H1 (cell line): ENCODE results near the gene LRRC8D. TPM values are rescaled to one million over a fixed set of nuclear protein-coding genes. Genes with fewer than 3 reads are reported as not detected.

ENCODE experiments used
- CTCF ChIA-PET: fragments of 300-600 bp; sonication (Branson Sonifier 250); formaldehyde crosslinking; loops from one replicate; lab custom pipeline; 2021; ENCODE audit not compliant: partially characterized antibody; lab: Charles Lee
- POLR2A ChIA-PET: fragments of 300-600 bp; sonication (Branson Sonifier 250); formaldehyde crosslinking; loops from one replicate; lab custom pipeline; 2021; ENCODE audit warnings: inconsistent platforms; ENCODE audit not compliant: partially characterized antibody; lab: Charles Lee
- DNase-seq, 2 experiments: peaks; one replicate each; pipeline versions ENCODE4 v3.0.0 to v3.0.0-alpha.2; 2010 to 2022; ENCODE audit warnings: low spot score in 2 of 2, low read depth in 1 of 2, mixed read lengths in 1 of 2
- FAIRE-seq: peaks from 2 replicates; lab custom pipeline; 2011; peaks lifted over from hg19 to GRCh38; lab: Jason Lieb, UNC
- H2AFZ ChIP-seq: 2 replicates; pipeline ENCODE4 v1.8.1; 2012; ENCODE audit warnings: low read length, inconsistent platforms
- H2AK5ac ChIP-seq: 2 replicates; pipeline ENCODE4 v1.6.1; 2013; ENCODE audit warnings: low read depth, low read length
- H2BK120ac ChIP-seq: replicated peaks from 2 replicates; pipeline ENCODE3; 2013; ENCODE audit warnings: low read depth, low read length, inconsistent platforms
- H2BK12ac ChIP-seq: 2 replicates; pipeline ENCODE4 v1.6.1; 2013; ENCODE audit warnings: low read depth, low read length
- H2BK15ac ChIP-seq: 2 replicates; pipeline ENCODE4 v1.6.1; 2013; ENCODE audit warnings: low read length
- H2BK20ac ChIP-seq: 2 replicates; pipeline ENCODE4 v1.6.1; 2013; ENCODE audit warnings: low read length
- H2BK5ac ChIP-seq: 2 replicates; pipeline ENCODE4 v1.6.1; 2013; ENCODE audit warnings: low read depth, low read length
- H3K14ac ChIP-seq: 2 replicates; pipeline ENCODE4 v1.6.1; 2013; ENCODE audit warnings: inconsistent platforms; ENCODE audit not compliant: insufficient read length
- H3K18ac ChIP-seq: 2 replicates; pipeline ENCODE4 v1.6.1; 2013; ENCODE audit warnings: low read length; ENCODE audit errors: extremely low read depth
- H3K23ac ChIP-seq: 2 replicates; pipeline ENCODE4 v1.6.1; 2013; ENCODE audit warnings: inconsistent platforms; ENCODE audit not compliant: insufficient read length
- H3K23me2 ChIP-seq: 2 replicates; pipeline ENCODE4 v1.6.1; 2013; ENCODE audit warnings: low read depth, low read length
- H3K27ac ChIP-seq: 2 replicates; pipeline ENCODE4 v1.6.1; 2011; ENCODE audit warnings: low read depth, low read length, inconsistent platforms
- H3K27me3 ChIP-seq, 4 experiments: replicated peaks in 1 of 4; 1 replicate in 1 of 4; 2 replicates in 3 of 4; pipeline versions ENCODE4 v1.6.1 to v1.8.1; 2011 to 2013; ENCODE audit warnings: low read length in 3 of 4, mild to moderate bottlenecking in 3 of 4, inconsistent platforms in 2 of 4, mixed read lengths in 2 of 4, moderate library complexity in 1 of 4; ENCODE audit not compliant: control insufficient read depth in 3 of 4, insufficient read depth in 3 of 4; ENCODE audit errors: extremely low read depth in 1 of 4
- H3K36me3 ChIP-seq, 4 experiments: 2 replicates each; pipeline versions ENCODE4 v1.6.1 to v1.8.1; 2011 to 2013; ENCODE audit warnings: mild to moderate bottlenecking in 4 of 4, low read length in 3 of 4, moderate library complexity in 2 of 4, control low read depth in 1 of 4, inconsistent platforms in 1 of 4; ENCODE audit not compliant: insufficient read depth in 4 of 4, control insufficient read depth in 2 of 4
- H3K4ac ChIP-seq: replicated peaks from 2 replicates; pipeline ENCODE3; 2013; ENCODE audit warnings: low read length, low read depth, mixed read lengths, inconsistent platforms; ENCODE audit not compliant: insufficient read length
- H3K4me1 ChIP-seq, 4 experiments: replicated peaks in 1 of 4; 1 replicate in 1 of 4; 2 replicates in 3 of 4; pipeline versions ENCODE4 v1.6.1 to v1.8.1; 2011 to 2013; ENCODE audit warnings: low read length in 3 of 4, inconsistent platforms in 2 of 4, mixed read lengths in 1 of 4; ENCODE audit not compliant: insufficient read depth in 4 of 4, control insufficient read depth in 3 of 4
- H3K4me2 ChIP-seq, 2 experiments: 2 replicates each; pipeline versions ENCODE4 v1.6.1 to v1.8.1; 2011 to 2013; ENCODE audit warnings: low read depth in 2 of 2, low read length in 2 of 2, control low read depth in 1 of 2, inconsistent platforms in 1 of 2, mild to moderate bottlenecking in 1 of 2; ENCODE audit not compliant: insufficient read depth in 1 of 2
- H3K4me3 ChIP-seq, 4 experiments: fragments of 200-600, 300-600 bp in 1 of 4; sonication (generic), shearing (Covaris generic), sonication (Bioruptor Twin) in 1 of 4; 2 replicates each; pipeline versions ENCODE4 v1.5.1 to v1.8.1; 2011 to 2016; ENCODE audit warnings: low read length in 4 of 4, low read depth in 3 of 4, control low read depth in 2 of 4, inconsistent platforms in 2 of 4, mild to moderate bottlenecking in 2 of 4, mixed read lengths in 1 of 4, moderate library complexity in 1 of 4; ENCODE audit not compliant: insufficient read depth in 2 of 4; ENCODE audit errors: extremely low read depth in 1 of 4
- H3K56ac ChIP-seq: replicated peaks from 2 replicates; pipeline ENCODE3; 2013; ENCODE audit warnings: low read depth, mild to moderate bottlenecking, mixed read lengths, low read length, inconsistent platforms; ENCODE audit not compliant: insufficient read length
- H3K79me1 ChIP-seq: 2 replicates; pipeline ENCODE4 v1.6.1; 2013; ENCODE audit warnings: low read depth, low read length, control low read depth
- H3K79me2 ChIP-seq, 2 experiments: 2 replicates each; pipeline versions ENCODE4 v1.6.1 to v1.8.1; 2012 to 2013; ENCODE audit warnings: low read length in 2 of 2, mild to moderate bottlenecking in 2 of 2, inconsistent platforms in 1 of 2; ENCODE audit not compliant: insufficient read depth in 2 of 2, control insufficient read depth in 1 of 2
- H3K9ac ChIP-seq, 4 experiments: replicated peaks in 1 of 4; 1 replicate in 1 of 4; 2 replicates in 3 of 4; pipeline versions ENCODE4 v1.6.1 to v1.8.1; 2011 to 2013; ENCODE audit warnings: low read depth in 3 of 4, low read length in 3 of 4, control low read depth in 2 of 4, mild to moderate bottlenecking in 2 of 4, moderate library complexity in 2 of 4, inconsistent platforms in 1 of 4; ENCODE audit errors: extremely low read depth in 1 of 4
- H3K9me3 ChIP-seq, 2 experiments: 2 replicates each; pipeline versions ENCODE4 v1.6.1 to v1.8.1; 2012 to 2013; ENCODE audit warnings: mild to moderate bottlenecking in 2 of 2, moderate library complexity in 2 of 2, control low read depth in 1 of 2, inconsistent platforms in 1 of 2, low read depth in 1 of 2, low read length in 1 of 2, mixed read lengths in 1 of 2; ENCODE audit not compliant: insufficient read depth in 2 of 2
- H4K20me1 ChIP-seq, 2 experiments: replicated peaks in 1 of 2; 2 replicates each; pipeline versions ENCODE3 to v1.8.1; 2011 to 2013; ENCODE audit warnings: inconsistent platforms in 2 of 2, low read length in 2 of 2, mild to moderate bottlenecking in 1 of 2; ENCODE audit not compliant: insufficient read depth in 2 of 2, control insufficient read depth in 1 of 2
- H4K5ac ChIP-seq: 2 replicates; pipeline ENCODE4 v1.6.1; 2013; ENCODE audit warnings: low read length, low read depth, mixed read lengths, inconsistent platforms; ENCODE audit not compliant: insufficient read length
- H4K8ac ChIP-seq: 2 replicates; pipeline ENCODE4 v1.8.0; 2013; ENCODE audit warnings: mild to moderate bottlenecking, moderate library complexity, low read length, inconsistent platforms; ENCODE audit not compliant: insufficient read depth; ENCODE audit errors: extremely low read depth
- H4K91ac ChIP-seq: replicated peaks from 2 replicates; pipeline ENCODE3; 2013; ENCODE audit warnings: low read length, mixed read lengths, inconsistent platforms; ENCODE audit not compliant: insufficient read length
- ASH2L ChIP-seq: fragments of 200-600, 300-600 bp; sonication (generic); IDR thresholded peaks from one replicate; pipeline ENCODE4 v1.7.1; 2017; ENCODE audit warnings: low read length
- BACH1 ChIP-seq: IDR thresholded peaks from 2 replicates; pipeline ENCODE4 v1.6.1; 2012; ENCODE audit warnings: low read length, improper control_type of control experiment
- CBX8 ChIP-seq: fragments of 300-800, 300-1000 bp; sonication (generic); IDR thresholded peaks from 2 replicates; pipeline ENCODE4 v1.7.1; 2016; ENCODE audit warnings: low read depth, low read length, borderline replicate concordance
- FOSL1 ChIP-seq: IDR thresholded peaks from 2 replicates; pipeline ENCODE4 v1.6.1; 2011; ENCODE audit warnings: mild to moderate bottlenecking, low read depth, low read length, moderate library complexity; ENCODE audit not compliant: insufficient read depth
- GABPA ChIP-seq: IDR thresholded peaks from 2 replicates; pipeline ENCODE4 v1.6.1; 2011; ENCODE audit warnings: mild to moderate bottlenecking, low read length, moderate library complexity, borderline replicate concordance; ENCODE audit not compliant: insufficient read depth
- MAX ChIP-seq: IDR thresholded peaks from 2 replicates; pipeline ENCODE4 v1.6.1; 2012; ENCODE audit warnings: inconsistent platforms
- POLR2AphosphoS5 ChIP-seq: IDR thresholded peaks from 2 replicates; pipeline ENCODE4 v1.6.1; 2011; ENCODE audit warnings: low read depth, low read length
- POU5F1 ChIP-seq: IDR thresholded peaks from 2 replicates; pipeline ENCODE4 v1.6.1; 2011; ENCODE audit warnings: low read depth, mild to moderate bottlenecking, low read length, moderate library complexity
- RAD21 ChIP-seq, 2 experiments: IDR thresholded peaks in 1 of 2; conservative IDR thresholded peaks in 1 of 2; 2 replicates each; pipeline ENCODE4 v1.6.1; 2011; ENCODE audit warnings: low read depth in 2 of 2, low read length in 2 of 2, improper control_type of control experiment in 1 of 2, inconsistent platforms in 1 of 2, mild to moderate bottlenecking in 1 of 2, moderate library complexity in 1 of 2
- SP1 ChIP-seq: IDR thresholded peaks from 2 replicates; pipeline ENCODE4 v1.6.1; 2011; ENCODE audit warnings: low read depth, low read length
- SP4 ChIP-seq: IDR thresholded peaks from 2 replicates; pipeline ENCODE4 v1.6.1; 2012; ENCODE audit warnings: low read length, inconsistent platforms
- WGBS, 2 experiments: shearing (Covaris generic) in 1 of 2; methylation state at CpG; one replicate each; pipeline versions ENCODE4 v1.1.6 to v1.1.7; 2013 to 2015; ENCODE audit warnings: low lambda C conversion rate in 2 of 2, mixed read lengths in 2 of 2, inconsistent platforms in 1 of 2, low coverage in 1 of 2, missing lambda C conversion rate in 1 of 2; ENCODE audit not compliant: insufficient replicate concordance in 2 of 2, insufficient coverage in 1 of 2, insufficient read length in 1 of 2; ENCODE audit errors: extremely low coverage in 1 of 2, missing lambda C conversion rate in 1 of 2; 5-methylcytosine and 5-hydroxymethylcytosine counted together
- polyA plus RNA-seq, 7 experiments: library from polyadenylated mRNA; depleted of rRNA in 3 of 7; stranded (reverse) in 5 of 7; unstranded in 2 of 7; fragments of >200 nt in 5 of 7; fragments of 200-250 nt in 2 of 7; gene quantifications; 1 replicate in 5 of 7; 2 replicates in 1 of 7; 4 replicates in 1 of 7; pipeline versions ENCODE4 v1.2.1 to v1.2.3, GENCODE V29; 2011 to 2013; ENCODE audit warnings: missing spikeins in 2 of 7, mixed read lengths in 2 of 7
- total RNA-seq: library from RNA; stranded (reverse); fragmentation: NEBNext Ultra II Directional; extraction: Animal tissue kit (Norgen Biotek cat#: 25700); gene quantifications from 2 replicates; pipeline ENCODE4 v1.2.1, GENCODE V29; 2021

The LRRC8D gene
- total and polyA plus RNA-seq, 2 of the 8 experiments (the other 6 are each of a cell fraction or from before 2014, with no cell fraction given) = 42.0 to 58.5 TPM

DNA sequence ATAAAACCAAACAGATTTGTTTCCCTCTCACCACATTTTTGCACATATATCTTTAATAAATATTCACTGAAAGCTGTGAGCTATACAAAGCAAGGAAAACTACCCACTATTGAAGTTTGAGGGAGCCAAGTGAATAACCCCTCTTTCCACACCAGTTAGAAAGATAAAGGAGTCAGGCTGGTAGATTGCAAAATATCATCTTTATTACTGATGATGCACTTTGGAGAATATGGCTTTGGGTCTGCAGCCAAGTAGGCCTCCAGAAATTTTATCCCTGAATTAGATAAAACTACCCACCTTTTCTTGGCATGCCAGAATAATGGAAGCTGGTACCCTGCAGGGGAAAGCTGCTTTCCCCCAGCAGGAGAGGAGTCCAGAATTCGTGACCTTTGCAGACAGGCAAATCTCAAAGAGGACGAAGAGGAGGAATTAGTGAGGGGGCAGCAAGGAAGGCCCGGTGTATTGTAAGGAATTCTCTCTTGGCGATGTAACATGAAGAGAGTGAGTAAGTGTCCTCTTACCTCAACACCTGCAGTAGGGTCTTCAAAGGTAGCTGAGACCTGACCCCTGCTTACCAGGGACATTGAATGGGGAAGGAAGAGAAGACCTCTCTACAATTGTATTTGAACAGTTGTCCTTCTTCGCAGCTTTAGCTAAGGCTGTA lies 84.7 kb downstream of the LRRC8D start:
- ChIA-PET CTCF (interaction anchor here (1.1 to 2.3 kb wide), 3 partner anchors 14 to 66 kb away, joined by 3 to 7 read pairs (median 6); no protein-coding TSS in a partner anchor), POLR2A (interaction anchor here (0.9 to 1.7 kb wide), 6 partner anchors 12 to 81 kb away, joined by 3 to 5 read pairs (median 3); no protein-coding TSS in a partner anchor)
- Histone ChIP-seq H4K8ac (no peak overlapping the region), H2AK5ac (peak overlapping the region; percentile 10; the same call in 1 of the 2 replicates), H3K36me3 (no peaks in the 10 kb centered on the region), H3K4me3 (0 out of 8 replicates have a peak overlapping the region, but pooled peaks of 1 of the 4 experiments have one; percentile 3), H3K23me2 (no peaks in the 10 kb centered on the region), H3K9me3 (no peaks in the 10 kb centered on the region), H3K14ac (no peak overlapping the region), H3K4me1 (peaks cover 3 to 27% (median 23%) of the 10 kb centered on the region in 4 experiments; a peak in 5 of 7 replicates), H3K4ac (no peak overlapping the region), H3K9ac (peak overlapping the region in 1 of 4 experiments; percentile 8; a peak in 1 of 7 replicates), H4K91ac (no peak overlapping the region), H2BK12ac (peak overlapping the region; percentile 17; the same call in 1 of the 2 replicates), H3K27me3 (no peaks in the 10 kb centered on the region), H4K5ac (peak overlapping the region; percentile 56), H3K56ac (no peak overlapping the region), H3K4me2 (peak overlapping the region; percentile 24 to 28; a peak in 3 of 4 replicates), H3K27ac (peak overlapping the region; percentile 61; the same call in 1 of the 2 replicates), H2BK120ac (no peak overlapping the region), H3K79me2 (peaks cover 0 to 53% of the 10 kb centered on the region in 2 experiments; a peak in 3 of 4 replicates), H2AFZ (no peak overlapping the region), H2BK20ac (0 out of 2 replicates have a peak overlapping the region, but pooled peaks have one; percentile 41), H3K23ac (no peak overlapping the region), H2BK5ac (peak overlapping the region; percentile 38), H3K79me1 (peaks cover 5% of the 10 kb centered on the region; the same call in 1 of the 2 replicates), H2BK15ac (no peak overlapping the region), H4K20me1 (peaks cover 0 to 4% of the 10 kb centered on the region in 2 experiments), H3K18ac (no peak overlapping the region; the same call in 1 of the 2 replicates)
- WGBS, 2 experiments = 65% methylated on average over 5 of the region's 5 CpGs; no CpG with 5 or more reads in 1 of the 2 experiments
- no peak for DNase-seq
- FAIRE-seq = no peak
- no peak for TF ChIP-seq FOSL1
- TF ChIP-seq SP1 = no peak
- no peak for TF ChIP-seq MAX
- no peak for TF ChIP-seq GABPA
- no peak for TF ChIP-seq RAD21 (IDR thresholded peaks at IDR 0.05 in 1 of 2, conservative IDR thresholded peaks at IDR 0.05 in 1 of 2; ENCODE audit: low read depth in 2 of 2, low read length in 2 of 2)
- TF ChIP-seq POLR2AphosphoS5 = no peak
- no peak for TF ChIP-seq SP4
- TF ChIP-seq CBX8 = no peak
- TF ChIP-seq ASH2L = no peak
- no peak for TF ChIP-seq BACH1
- TF ChIP-seq POU5F1 = no peak
